Urinary bladder (tissue), 4 donors: Measurements from ENCODE around the gene AFTPH. TPM values are rescaled to one million over a fixed set of nuclear protein-coding genes. Genes with fewer than 3 reads are reported as not detected.
"Not testable (repeated sequence)": the region's sequence is repeated elsewhere in the genome, so short reads cannot be mapped to it uniquely, and the experiment has no call there.

Experiments
- DNase-seq: peaks from one replicate; pipeline ENCODE4 v3.0.0-alpha.2; 2015; ENCODE audit errors: extremely low spot score
- H3K27ac ChIP-seq: one replicate; pipeline ENCODE4 v1.5.1; 2013; ENCODE audit warnings: low read depth, mild to moderate bottlenecking, moderate library complexity
- H3K36me3 ChIP-seq: one replicate; pipeline ENCODE4 v1.6.1; 2013; ENCODE audit warnings: mild to moderate bottlenecking, moderate library complexity; ENCODE audit not compliant: insufficient read depth
- H3K4me1 ChIP-seq: one replicate; pipeline ENCODE4 v1.6.1; 2013; ENCODE audit warnings: mild to moderate bottlenecking, moderate library complexity; ENCODE audit not compliant: insufficient read depth
- H3K4me3 ChIP-seq: one replicate; pipeline ENCODE4 v1.5.1; 2013; ENCODE audit warnings: low read depth, low read length
- WGBS: extraction: QIAGEN DNeasy Blood & Tissue Kit; methylation state at CpG from one replicate; pipeline ENCODE4 v1.1.7; 2013; 5-methylcytosine and 5-hydroxymethylcytosine counted together
- polyA plus RNA-seq: library from polyadenylated mRNA; stranded (reverse); fragments of 200-250 nt; gene quantifications from one replicate; pipeline ENCODE4 v1.2.3, GENCODE V29; 2013
- total RNA-seq: library from RNA; depleted of rRNA; stranded (reverse); fragments of >200 nt; gene quantifications from one replicate; pipeline ENCODE4 v1.2.3, GENCODE V29; 2014
- donor health status: healthy with polysubstance abuse.
- donor health status: healthy.

AFTPH gene
- total and polyA plus RNA-seq, 2 donors: 20.6 to 60.1 TPM

- H3K27ac ChIP-seq: no peak overlapping the region
Observed at GRCh38 chr2:64515086-64515485, 9.0 kb upstream of the AFTPH start.

GRCh38 chr2:64516651-64517510, 7.2 kb upstream of the AFTPH start:
- Histone ChIP-seq H3K27ac (no peak overlapping the region), H3K4me1 (peaks cover 4% of the 10 kb centered on the region), H3K4me3 (no peak overlapping the region), H3K36me3 (no peaks in the 10 kb centered on the region)
- DNase-seq: peak; percentile 31
- 77% methylated on average over 7 of the region's 7 CpGs for WGBS

More at GRCh38 chr2:64515086-64515485, 9.0 kb upstream of the AFTPH start:
- H3K4me1 ChIP-seq: peaks cover 4% of the 10 kb centered on the region
- H3K4me3 ChIP-seq: no peak overlapping the region
- DNase-seq: no peak
- no peaks in the 10 kb centered on the region for H3K36me3 ChIP-seq
- WGBS: 72% methylated on average over 3 of the region's 3 CpGs

- Histone ChIP-seq H3K36me3 (no peaks in the 10 kb centered on the region), H3K4me1 (peaks cover 4% of the 10 kb centered on the region), H3K4me3 (no peak overlapping the region), H3K27ac (no peak overlapping the region)
- DNase-seq: no peak
Observed at GRCh38 chr2:64517511-64517884, 6.6 kb upstream of the AFTPH start.

DNA sequence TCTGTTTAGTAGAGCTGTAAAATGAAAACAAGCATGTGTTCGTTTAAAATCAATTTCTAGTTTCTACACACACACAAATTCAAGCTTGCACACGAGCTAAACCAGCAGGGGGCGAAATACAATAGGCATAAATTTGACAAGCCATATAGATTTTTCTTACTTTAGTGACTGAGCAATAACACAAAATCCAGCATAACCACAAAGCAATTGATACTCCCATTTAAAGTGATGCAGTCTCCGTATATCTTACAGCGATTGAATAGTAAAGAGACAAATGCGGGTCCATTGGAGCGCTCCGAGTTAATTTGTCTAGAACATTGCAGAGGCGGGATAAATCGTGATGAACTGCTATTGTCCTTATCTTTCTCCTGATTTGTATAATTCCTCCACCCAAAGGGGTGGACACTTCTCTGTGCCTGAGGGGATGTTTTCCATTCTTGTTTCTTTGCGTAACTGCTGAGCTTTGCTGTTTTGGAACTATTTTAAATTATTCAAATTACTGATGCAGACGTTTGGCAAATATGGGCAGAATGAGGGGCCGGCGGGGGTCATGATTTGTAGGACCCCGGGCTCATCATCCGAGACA, 1.2 kb upstream of the AFTPH start:
- no peaks in the 10 kb centered on the region for H3K4me1 ChIP-seq
- peak overlapping the region; percentile 82 for H3K4me3 ChIP-seq
- under 1% methylated on average over 16 of the region's 16 CpGs for WGBS
- H3K36me3 ChIP-seq: peaks cover 2% of the 10 kb centered on the region
- no peak overlapping the region for H3K27ac ChIP-seq
- peak; percentile 76 for DNase-seq

GRCh38 chr2:64524604-64525316, 632 bp downstream of the AFTPH start:
- no peak for DNase-seq
- peak overlapping the region; percentile 88 for H3K27ac ChIP-seq
- WGBS: under 1% methylated on average over 48 of the region's 48 CpGs
- peaks cover 2% of the 10 kb centered on the region for H3K36me3 ChIP-seq
- H3K4me3 ChIP-seq: peak overlapping the region; percentile 82
- no peaks in the 10 kb centered on the region for H3K4me1 ChIP-seq

GRCh38 chr2:64525317-64525613, 1.1 kb downstream of the AFTPH start:
- Histone ChIP-seq H3K27ac (peak overlapping the region; percentile 88), H3K36me3 (peaks cover 2% of the 10 kb centered on the region), H3K4me3 (peak overlapping the region; percentile 82), H3K4me1 (no peaks in the 10 kb centered on the region)
- DNase-seq: no peak
- 14% methylated on average over 4 of the region's 4 CpGs for WGBS

GRCh38 chr2:64526034-64526433, 1.9 kb downstream of the AFTPH start:
- Histone ChIP-seq H3K36me3 (peaks cover 2% of the 10 kb centered on the region), H3K27ac (no peak overlapping the region), H3K4me1 (no peaks in the 10 kb centered on the region), H3K4me3 (no peak overlapping the region)
- no peak for DNase-seq
- 61% methylated on average over 3 of the region's 3 CpGs for WGBS

GRCh38 chr2:64530946-64531345, 6.8 kb downstream of the AFTPH start:
- 97% methylated on average over 2 of the region's 2 CpGs for WGBS
- not testable (repeated sequence) for H3K36me3 ChIP-seq, DNase-seq, H3K4me3 ChIP-seq, H3K27ac ChIP-seq, H3K4me1 ChIP-seq

GRCh38 chr2:64532030-64532429, 7.9 kb downstream of the AFTPH start:
- DNase-seq: no peak
- Histone ChIP-seq H3K4me1 (no peaks in the 10 kb centered on the region), H3K4me3 (no peak overlapping the region), H3K36me3 (peaks cover 2% of the 10 kb centered on the region), H3K27ac (no peak overlapping the region)

DNA sequence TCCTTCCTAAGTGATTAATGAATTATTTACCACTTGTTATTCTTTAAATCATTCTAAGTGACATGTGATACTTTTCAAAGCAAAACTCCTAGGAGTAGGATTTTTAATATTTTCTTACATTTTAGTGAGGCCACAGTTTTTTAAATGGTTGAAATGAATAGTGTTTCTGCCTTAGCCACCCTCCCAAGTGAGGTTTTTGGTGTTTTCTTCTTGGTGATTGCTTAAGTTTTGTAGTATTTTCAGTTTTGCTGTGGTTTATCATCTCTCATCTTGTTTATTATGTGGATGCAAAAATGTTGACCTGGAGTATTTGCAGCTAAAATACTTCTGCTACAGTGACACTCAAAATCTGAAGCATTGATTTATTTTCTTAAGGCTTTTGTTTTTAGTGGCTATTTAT, 9.8 kb downstream of the AFTPH start:
- Histone ChIP-seq H3K4me3 (no peak overlapping the region), H3K36me3 (no peaks in the 10 kb centered on the region), H3K4me1 (no peaks in the 10 kb centered on the region), H3K27ac (no peak overlapping the region)
- DNase-seq: no peak

DNA sequence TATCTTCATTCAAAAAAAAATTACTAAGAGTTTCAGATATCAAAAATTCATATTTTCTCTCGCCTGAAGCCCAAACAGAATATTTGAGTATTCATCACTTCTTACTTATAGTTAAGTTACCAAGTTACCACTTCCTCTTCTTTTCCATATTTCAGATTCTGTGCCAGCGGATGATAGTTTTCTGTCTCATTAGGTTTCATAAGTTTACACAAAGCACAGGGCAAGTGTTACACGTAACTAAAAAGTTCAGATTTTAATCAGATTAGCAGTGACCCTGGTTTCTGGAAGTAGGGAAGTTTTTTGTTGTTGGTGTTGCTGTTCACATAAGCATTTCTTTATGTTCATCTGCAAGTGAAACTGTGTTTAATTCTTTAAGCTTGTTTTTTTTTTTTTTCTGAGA, 10.2 kb downstream of the AFTPH start:
- no peaks in the 10 kb centered on the region for H3K4me1 ChIP-seq
- no peak for DNase-seq
- no peaks in the 10 kb centered on the region for H3K36me3 ChIP-seq
- no peak overlapping the region for H3K4me3 ChIP-seq
- no peak overlapping the region for H3K27ac ChIP-seq
- 83% methylated on average over 3 of the region's 3 CpGs for WGBS

DNA sequence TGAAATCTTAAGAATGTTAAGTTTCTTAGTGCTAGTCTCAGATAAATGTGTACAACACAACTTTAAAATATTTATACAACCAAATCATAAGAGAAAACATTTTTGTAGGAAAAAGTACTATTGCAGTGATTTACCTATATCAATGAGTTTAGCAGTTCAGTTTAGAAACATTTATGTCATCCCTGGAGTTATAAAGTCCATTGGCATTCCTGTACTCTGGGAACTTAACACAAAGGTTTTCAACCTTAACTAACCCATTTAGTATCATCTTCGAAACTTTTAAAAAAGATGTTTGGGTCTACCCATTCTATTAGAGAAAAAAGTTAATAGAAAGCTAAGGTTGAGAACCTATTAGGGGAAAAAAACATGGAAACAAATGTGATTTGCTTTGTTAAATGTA, 10.9 kb downstream of the AFTPH start:
- no peak overlapping the region for H3K27ac ChIP-seq
- no peak for DNase-seq
- 99% methylated on average over 1 of the region's 1 CpG for WGBS
- no peak overlapping the region for H3K4me3 ChIP-seq
- no peaks in the 10 kb centered on the region for H3K36me3 ChIP-seq
- H3K4me1 ChIP-seq: no peaks in the 10 kb centered on the region

DNA sequence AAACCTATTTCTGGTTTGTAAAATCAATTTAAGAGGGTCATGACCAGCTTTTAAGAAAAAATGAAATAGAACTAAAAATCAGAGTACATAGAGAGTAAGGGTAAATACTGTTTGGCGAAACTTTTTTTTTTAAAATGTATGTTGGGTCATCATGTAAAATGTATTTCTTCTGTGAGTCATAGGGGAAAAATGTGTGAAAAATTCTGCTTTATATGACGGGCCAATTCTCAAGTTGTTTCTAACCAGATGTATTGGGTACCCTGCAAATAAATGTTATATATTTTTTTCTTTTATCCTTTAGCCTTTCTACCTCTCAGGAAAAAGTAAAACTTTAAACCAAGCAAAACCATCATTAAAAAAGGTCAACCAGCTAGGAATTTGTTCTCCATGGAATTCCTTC, 13.9 kb downstream of the AFTPH start:
- no peak overlapping the region for H3K4me3 ChIP-seq
- WGBS: 90% methylated on average over 2 of the region's 2 CpGs
- DNase-seq: no peak
- H3K27ac ChIP-seq: no peak overlapping the region
- no peaks in the 10 kb centered on the region for H3K36me3 ChIP-seq
- H3K4me1 ChIP-seq: peaks cover 2% of the 10 kb centered on the region

DNA sequence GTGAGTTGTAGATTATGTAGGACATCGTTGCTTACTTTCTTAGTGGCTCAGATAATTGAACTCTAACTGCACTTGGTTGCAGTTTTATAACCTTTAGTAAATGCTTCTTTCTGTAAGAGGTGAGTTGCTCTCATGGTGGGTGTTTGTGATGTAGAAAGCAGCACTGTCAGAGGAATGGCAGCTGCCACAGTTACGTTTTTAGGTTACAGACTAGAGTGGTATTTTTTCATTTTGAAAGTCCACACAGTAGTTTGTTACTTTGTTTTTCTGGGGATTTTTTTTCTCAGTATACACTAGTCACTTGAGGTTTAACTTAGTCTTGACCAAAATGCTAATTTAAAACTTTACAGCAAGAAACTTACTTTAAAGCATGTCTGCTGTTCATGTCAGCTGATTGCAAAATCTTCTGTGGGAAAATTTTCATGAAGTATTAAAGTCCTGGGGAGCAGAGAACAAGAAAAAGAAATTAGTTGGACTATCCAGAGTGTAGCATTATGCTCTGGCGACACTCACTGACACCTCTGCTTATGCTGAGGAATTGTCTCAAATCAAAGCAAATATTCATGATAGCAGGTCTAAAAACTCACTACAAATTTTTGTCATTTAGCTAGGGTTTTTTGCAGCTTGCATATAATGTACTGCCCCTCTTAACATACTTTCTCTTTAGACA, 14.8 kb downstream of the AFTPH start:
- WGBS: 78% methylated on average over 3 of the region's 3 CpGs
- H3K27ac ChIP-seq: no peak overlapping the region
- no peak overlapping the region for H3K4me3 ChIP-seq
- DNase-seq: no peak
- peaks cover 2% of the 10 kb centered on the region for H3K4me1 ChIP-seq
- H3K36me3 ChIP-seq: no peaks in the 10 kb centered on the region
